Mucosa of descending colon (tissue), 3 donors: ENCODE results near the gene GNRHR. TPM values are rescaled to one million over a fixed set of nuclear protein-coding genes. Genes with fewer than 3 reads are reported as not detected.
A peak's percentile ranks its signal among the peaks of the same experiment; 100 is the strongest.
"Not testable (repeated sequence)": the region's sequence is repeated elsewhere in the genome, so short reads cannot be mapped to it uniquely, and the experiment has no call there.

ENCODE experiments used
- ATAC-seq: fragments of 200-7000 bp; cut with Tn5 transposase; one replicate; pipeline ENCODE4 v1.9.1; 2020; ENCODE audit warnings: mild to moderate bottlenecking, moderate library complexity
- DNase-seq, 3 donors: peaks; one replicate each; pipeline ENCODE4 v3.0.0-alpha.2; 2020
- H3K36me3 ChIP-seq: fragments of 200-600 bp; one replicate; pipeline ENCODE4 v1.8.0; 2021; ENCODE audit warnings: low read depth, mild to moderate bottlenecking
- H3K4me1 ChIP-seq: fragments of 200-600 bp; one replicate; pipeline ENCODE4 v1.8.0; 2021; ENCODE audit warnings: low read depth, mild to moderate bottlenecking
- H3K4me3 ChIP-seq: fragments of 200-600 bp; one replicate; pipeline ENCODE4 v1.8.0; 2021; ENCODE audit warnings: mild to moderate bottlenecking
- H3K9me3 ChIP-seq: fragments of 200-600 bp; one replicate; pipeline ENCODE4 v1.8.0; 2021; ENCODE audit warnings: mild to moderate bottlenecking
- intact Hi-C, 2 donors: fragments of 100-400 bp; cut with DNase I in 1 of 2; cut with micrococcal nuclease in 1 of 2; formaldehyde crosslinking; loops; one replicate each; pipeline versions ENCODE4 v1.11.0 to v1.11.1; 2022; cut with DNase I, micrococcal nuclease
- total RNA-seq, 3 donors: library from RNA; stranded (reverse); fragmentation: NEBNext Ultra II Directional in 2 of 3; extraction: Animal tissue kit (Norgen Biotek cat#: 25700) in 2 of 3; gene quantifications; one replicate each; pipeline versions ENCODE4 v1.2.1 to v1.2.4, GENCODE V29; 2021 to 2023
- TF ChIP-seq, protein P1 (sequence below): fragments of 200-600 bp; IDR thresholded peaks from one replicate; pipeline ENCODE4 v1.8.0; 2022; ENCODE audit warnings: antibody characterized with exemption, mild to moderate bottlenecking
- donor health status: DM: no; HTN: no; CAD: no; lungs with moderate emphysema.
- donor health status: DM: no; HTN: no; CAD: no.
- donor health status: DM: no; HTN: yes; CAD: no.

GNRHR gene
- total RNA-seq, 3 donors from 2014 or later: not detected

DNA sequence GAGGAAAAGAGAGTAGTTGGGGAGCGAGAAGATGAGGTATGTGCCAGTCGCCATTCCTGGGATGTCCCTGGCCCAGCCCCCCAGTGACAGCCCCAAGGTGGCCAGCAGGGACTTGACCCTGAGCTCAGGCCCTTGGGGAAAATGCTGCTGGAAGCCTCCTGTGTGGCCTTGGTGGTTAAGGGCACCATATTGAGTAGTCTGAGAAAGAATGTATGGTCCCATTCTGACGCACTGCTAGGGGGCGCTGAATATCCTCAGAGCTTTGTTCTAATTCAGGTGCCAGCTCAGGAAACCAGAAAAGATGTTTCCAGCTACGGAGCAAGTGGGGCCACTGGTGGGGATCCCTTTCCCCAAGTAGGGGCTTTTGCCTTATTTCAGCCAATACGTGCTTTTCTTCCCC, 39.2 kb downstream of the GNRHR start:
- TF ChIP-seq, protein P1, sequence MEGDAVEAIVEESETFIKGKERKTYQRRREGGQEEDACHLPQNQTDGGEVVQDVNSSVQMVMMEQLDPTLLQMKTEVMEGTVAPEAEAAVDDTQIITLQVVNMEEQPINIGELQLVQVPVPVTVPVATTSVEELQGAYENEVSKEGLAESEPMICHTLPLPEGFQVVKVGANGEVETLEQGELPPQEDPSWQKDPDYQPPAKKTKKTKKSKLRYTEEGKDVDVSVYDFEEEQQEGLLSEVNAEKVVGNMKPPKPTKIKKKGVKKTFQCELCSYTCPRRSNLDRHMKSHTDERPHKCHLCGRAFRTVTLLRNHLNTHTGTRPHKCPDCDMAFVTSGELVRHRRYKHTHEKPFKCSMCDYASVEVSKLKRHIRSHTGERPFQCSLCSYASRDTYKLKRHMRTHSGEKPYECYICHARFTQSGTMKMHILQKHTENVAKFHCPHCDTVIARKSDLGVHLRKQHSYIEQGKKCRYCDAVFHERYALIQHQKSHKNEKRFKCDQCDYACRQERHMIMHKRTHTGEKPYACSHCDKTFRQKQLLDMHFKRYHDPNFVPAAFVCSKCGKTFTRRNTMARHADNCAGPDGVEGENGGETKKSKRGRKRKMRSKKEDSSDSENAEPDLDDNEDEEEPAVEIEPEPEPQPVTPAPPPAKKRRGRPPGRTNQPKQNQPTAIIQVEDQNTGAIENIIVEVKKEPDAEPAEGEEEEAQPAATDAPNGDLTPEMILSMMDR: no peak
- no peak overlapping the region for H3K4me3 ChIP-seq
- DNase-seq (no peak), ATAC-seq (no peak)
- intact Hi-C loops: no loop called here
- H3K9me3 ChIP-seq: no peaks in the 10 kb centered on the region
- H3K4me1 ChIP-seq: no peaks in the 10 kb centered on the region
- H3K36me3 ChIP-seq: no peaks in the 10 kb centered on the region

DNA sequence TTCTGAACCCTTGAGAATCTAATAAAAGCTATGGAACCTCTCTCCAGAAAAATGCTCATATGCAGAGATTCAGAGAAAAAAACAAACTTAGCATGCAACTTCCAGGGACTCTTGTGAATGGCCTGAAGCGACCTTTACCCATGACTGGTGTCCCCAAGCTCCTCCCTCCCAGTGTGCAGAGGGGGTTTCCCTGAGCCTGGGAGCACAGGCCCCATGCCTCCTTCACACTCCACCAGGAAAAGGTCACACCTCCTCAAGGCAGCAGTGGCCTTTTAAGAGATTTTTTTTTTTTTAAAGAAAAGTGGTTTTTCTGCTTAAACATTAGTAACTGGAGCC, 40.0 kb downstream of the GNRHR start:
- no peaks in the 10 kb centered on the region for H3K4me1 ChIP-seq
- no peak overlapping the region for H3K4me3 ChIP-seq
- DNase-seq: no peak
- TF ChIP-seq, protein P1: no peak
- H3K9me3 ChIP-seq: no peaks in the 10 kb centered on the region
- intact Hi-C loops: no loop called here
- H3K36me3 ChIP-seq: no peaks in the 10 kb centered on the region
- no peak for ATAC-seq

DNA sequence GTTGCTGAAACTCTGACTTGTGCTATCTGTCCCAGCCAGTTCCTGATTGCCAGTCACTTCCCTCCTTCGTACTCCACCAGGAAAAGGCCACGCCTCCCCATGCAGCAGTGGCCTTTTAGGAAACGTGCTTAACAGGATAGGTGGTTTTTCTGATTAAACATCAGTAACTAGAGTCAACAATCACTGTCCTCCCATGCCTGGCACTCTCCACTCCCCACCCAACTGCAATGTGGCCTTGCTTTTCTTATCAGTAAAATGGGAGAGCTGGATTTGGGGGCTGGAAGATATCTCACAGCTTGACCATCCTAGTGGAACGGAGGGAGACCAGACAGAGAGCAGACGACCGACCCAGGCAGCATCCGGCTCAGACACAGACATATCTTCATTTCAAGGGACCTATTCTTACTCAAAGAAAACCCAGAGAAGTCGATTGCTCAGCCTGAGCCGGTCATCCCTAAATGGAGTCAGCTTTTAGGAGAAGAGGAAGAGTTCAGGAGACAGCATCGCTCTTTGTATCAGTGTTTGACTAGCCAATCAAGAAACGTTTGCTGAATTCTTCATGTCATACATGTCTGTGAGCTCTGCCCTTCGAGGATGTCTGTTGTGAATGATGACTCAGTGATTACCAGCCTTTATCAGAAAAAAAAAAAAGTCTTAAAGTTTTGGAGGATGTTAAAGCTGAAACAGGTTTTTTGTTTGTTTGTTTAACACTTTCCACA, 40.5 kb downstream of the GNRHR start:
- ATAC-seq: peak; percentile 78
- Histone ChIP-seq H3K4me3 (no peak overlapping the region), H3K36me3 (no peaks in the 10 kb centered on the region), H3K9me3 (no peaks in the 10 kb centered on the region), H3K4me1 (no peaks in the 10 kb centered on the region)
- TF ChIP-seq, protein P1: no peak
- intact Hi-C loops: no loop called here
- DNase-seq: peak in 1 of 3 donors; percentile 9

DNA sequence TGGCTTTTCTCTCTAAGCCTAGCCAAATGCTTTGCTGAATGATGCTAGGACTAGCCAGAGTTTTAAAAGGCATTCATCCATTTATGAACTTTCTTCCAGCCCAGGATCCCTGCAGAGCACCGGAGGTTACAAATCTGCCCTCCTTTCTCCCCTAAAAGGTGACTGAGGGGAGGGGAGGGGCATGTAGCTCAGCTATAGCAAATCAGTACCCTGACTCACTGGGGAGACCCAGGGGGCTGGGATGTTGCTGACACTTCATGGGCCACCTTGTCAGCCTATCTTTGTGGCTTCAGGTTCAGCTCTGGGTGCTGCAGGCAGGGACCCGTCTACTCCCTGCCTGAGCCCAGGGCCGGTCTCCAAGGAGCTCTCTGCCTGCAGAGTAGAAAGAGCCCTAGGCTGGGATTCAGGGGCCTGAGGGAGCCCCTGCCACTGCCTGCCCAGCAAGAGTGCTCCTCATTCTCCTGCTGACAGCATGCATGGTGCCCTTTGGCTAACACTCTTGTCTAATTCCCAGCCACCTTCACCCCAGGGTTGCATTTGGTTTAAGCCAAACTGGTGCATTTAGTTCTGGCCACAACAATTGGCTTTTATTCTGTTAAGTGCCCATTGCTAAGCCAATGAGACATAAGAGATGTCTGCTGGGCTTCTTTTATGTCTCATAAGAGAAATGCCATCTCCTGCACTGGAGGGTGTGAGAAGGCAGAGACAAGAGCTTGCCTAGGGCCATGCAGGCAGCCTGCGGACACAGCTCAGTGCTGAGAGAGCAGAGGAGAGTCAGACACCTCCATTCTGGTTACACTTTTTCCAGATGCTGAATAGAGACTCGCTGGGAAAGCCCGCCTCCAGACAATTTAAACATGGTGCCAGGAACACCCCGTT, 41.3 kb downstream of the GNRHR start:
- intact Hi-C loops: no loop called here
- Histone ChIP-seq H3K36me3 (no peaks in the 10 kb centered on the region), H3K4me1 (no peaks in the 10 kb centered on the region), H3K4me3 (no peak overlapping the region), H3K9me3 (no peaks in the 10 kb centered on the region)
- TF ChIP-seq, protein P1: no peak
- DNase-seq (no peak), ATAC-seq (no peak)

- Histone ChIP-seq H3K4me3 (no peak overlapping the region), H3K36me3 (no peaks in the 10 kb centered on the region), H3K9me3 (no peaks in the 10 kb centered on the region), H3K4me1 (no peaks in the 10 kb centered on the region)
- TF ChIP-seq, protein P1: no peak
- ATAC-seq (no peak), DNase-seq (no peak)
- intact Hi-C loops: no loop called here
These were observed 42.1 kb downstream of the GNRHR start for GRCh38 chr4:67712000-67712625.

DNA sequence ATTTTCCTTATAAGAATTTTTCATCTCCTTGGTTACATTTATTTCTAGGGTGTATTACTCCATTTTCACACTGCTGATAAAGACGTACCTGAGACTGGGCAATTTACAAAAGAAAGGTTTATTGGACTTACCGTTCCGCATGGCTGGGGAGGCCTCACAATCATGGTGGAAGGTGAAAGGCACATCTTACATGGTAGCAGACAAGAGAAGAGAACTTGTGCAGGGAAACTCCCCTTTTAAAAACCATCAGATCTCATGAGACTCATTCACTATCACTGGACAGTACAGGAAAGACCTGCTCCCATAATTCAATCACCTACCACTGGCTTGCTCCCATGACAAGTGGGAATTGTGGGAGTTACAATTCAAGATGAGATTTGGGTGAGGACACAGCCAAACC, 47.5 kb downstream of the GNRHR start:
- H3K4me3 ChIP-seq, DNase-seq, intact Hi-C loops, ATAC-seq, H3K4me1 ChIP-seq, H3K36me3 ChIP-seq, H3K9me3 ChIP-seq: not testable (repeated sequence)
